ENCODE data around the gene FYCO1. TPM values are rescaled to one million over a fixed set of nuclear protein-coding genes. Genes with fewer than 3 reads are reported as not detected.

The FYCO1 gene
- total and polyA plus RNA-seq, 7 donors = 14.0 to 129 (median 68.3) TPM

GRCh38 chr3:45948311-45948781 lies 47.3 kb downstream of the FYCO1 start:
- H3K36me3 ChIP-seq (ENCODE audit: insufficient read depth in 1 of 2, low read depth in 1 of 2) = peaks cover 4 to 85% of the 10 kb centered on the region in 2 donors
- H3K9me3 ChIP-seq = no peaks in the 10 kb centered on the region
- DNase-seq = no peak
- no peak overlapping the region for H3K4me3 ChIP-seq
- peaks cover 9% of the 10 kb centered on the region for H3K4me1 ChIP-seq
- WGBS, 3 donors = 59 to 85% (median 72%) methylated on average over 6 of the region's 6 CpGs
- intact Hi-C loops (cut with DNase I) = no loop called here
- no peak for TF ChIP-seq CTCF (IDR thresholded peaks at IDR 0.05)
- no peaks in the 10 kb centered on the region for H3K27me3 ChIP-seq (ENCODE audit: insufficient read depth in 3 of 3, low read length in 2 of 3)
- peak overlapping the region; percentile 53 for H3K27ac ChIP-seq
- no peak for ATAC-seq

GRCh38 chr3:45947361-45947760 lies 48.3 kb downstream of the FYCO1 start:
- intact Hi-C loops (cut with DNase I) = no loop called here
- 82 to 95% (median 90%) methylated on average over 3 of the region's 3 CpGs for WGBS, 3 donors
- Histone ChIP-seq H3K27ac (peak overlapping the region; percentile 53), H3K4me3 (no peak overlapping the region), H3K4me1 (peaks cover 16% of the 10 kb centered on the region), H3K9me3 (no peaks in the 10 kb centered on the region), H3K36me3 (ENCODE audit: insufficient read depth in 1 of 2, low read depth in 1 of 2) (peaks cover 4 to 75% of the 10 kb centered on the region in 2 donors), H3K27me3 (ENCODE audit: insufficient read depth in 3 of 3, low read length in 2 of 3) (no peaks in the 10 kb centered on the region)
- peak in 3 of 4 donors; percentile 12 to 63 (median 36) for ATAC-seq
- no peak for DNase-seq
- TF ChIP-seq CTCF (IDR thresholded peaks at IDR 0.05) = no peak

GRCh38 chr3:45946875-45947274 lies 48.7 kb downstream of the FYCO1 start:
- Histone ChIP-seq H3K36me3 (ENCODE audit: insufficient read depth in 1 of 2, low read depth in 1 of 2) (peaks cover 4 to 70% of the 10 kb centered on the region in 2 donors), H3K27me3 (ENCODE audit: insufficient read depth in 3 of 3, low read length in 2 of 3) (no peaks in the 10 kb centered on the region), H3K27ac (peak overlapping the region; percentile 56), H3K9me3 (no peaks in the 10 kb centered on the region), H3K4me3 (no peak overlapping the region), H3K4me1 (peaks cover 20% of the 10 kb centered on the region)
- ATAC-seq (no peak), DNase-seq (no peak)
- WGBS, 3 donors = 91 to 93% (median 92%) methylated on average over 3 of the region's 3 CpGs
- TF ChIP-seq CTCF (IDR thresholded peaks at IDR 0.05) = no peak
- intact Hi-C loops (cut with DNase I) = no loop called here

- 96 to 100% (median 100%) methylated on average over 1 of the region's 1 CpG for WGBS, 3 donors
- intact Hi-C loops (cut with DNase I) = no loop called here
- Histone ChIP-seq H3K4me1 (peaks cover 21% of the 10 kb centered on the region), H3K36me3 (ENCODE audit: insufficient read depth in 1 of 2, low read depth in 1 of 2) (peaks cover 4 to 65% of the 10 kb centered on the region in 2 donors), H3K4me3 (no peak overlapping the region), H3K9me3 (no peaks in the 10 kb centered on the region), H3K27me3 (ENCODE audit: insufficient read depth in 3 of 3, low read length in 2 of 3) (no peaks in the 10 kb centered on the region), H3K27ac (peak overlapping the region; percentile 56)
- no peak for TF ChIP-seq CTCF (IDR thresholded peaks at IDR 0.05)
- ATAC-seq (no peak), DNase-seq (no peak)
Observed at GRCh38 chr3:45946307-45946706, 49.3 kb downstream of the FYCO1 start.

All from psoas muscle (tissue), 8 donors.